DOHH2 (cell line): ENCODE measurements around the gene BBS2.

Source experiments
- H3F3A ChIP-seq: fragments of 200-600 bp; sonication (generic), shearing (Covaris generic); 2 replicates; pipeline ENCODE4 v1.6.0; 2016; ENCODE audit warnings: antibody characterized with exemption, mild to moderate bottlenecking; ENCODE audit not compliant: control insufficient read depth, insufficient read depth
- H3K27ac ChIP-seq: fragments of 200-600 bp; sonication (generic); 2 replicates; pipeline ENCODE4 v1.5.1; 2014; ENCODE audit warnings: low read depth, mild to moderate bottlenecking, low read length, moderate library complexity
- H3K27me3 ChIP-seq: fragments of 200-600 bp; sonication (generic); 2 replicates; pipeline ENCODE4 v1.6.1; 2014; ENCODE audit warnings: mild to moderate bottlenecking, low read length, mixed read lengths; ENCODE audit not compliant: control insufficient read depth
- H3K36me3 ChIP-seq: fragments of 200-600 bp; sonication (generic); 2 replicates; pipeline ENCODE4 v1.6.1; 2014; ENCODE audit warnings: mild to moderate bottlenecking, low read length, moderate library complexity, mixed read lengths; ENCODE audit not compliant: control insufficient read depth
- H3K4me1 ChIP-seq: fragments of 200-600 bp; sonication (generic); 2 replicates; pipeline ENCODE4 v1.6.1; 2014; ENCODE audit warnings: mild to moderate bottlenecking, low read length, mixed read lengths; ENCODE audit not compliant: control insufficient read depth
- H3K4me2 ChIP-seq: fragments of 200-600 bp; sonication (generic); 2 replicates; pipeline ENCODE4 v1.6.0; 2014; ENCODE audit warnings: mild to moderate bottlenecking, low read length, moderate library complexity
- H3K4me3 ChIP-seq: fragments of 200-600 bp; sonication (generic); 2 replicates; pipeline ENCODE4 v1.5.1; 2014; ENCODE audit warnings: mild to moderate bottlenecking, low read length, mixed read lengths
- H3K79me2 ChIP-seq: fragments of 200-600 bp; sonication (generic); 2 replicates; pipeline ENCODE4 v1.6.1; 2014; ENCODE audit warnings: mild to moderate bottlenecking, low read length, mixed read lengths; ENCODE audit not compliant: control insufficient read depth
- H3K9me2 ChIP-seq: fragments of 200-600 bp; sonication (generic); replicated peaks from 2 replicates; pipeline ENCODE4 v1.6.1; 2014; ENCODE audit warnings: mild to moderate bottlenecking, low read length, mixed read lengths; ENCODE audit not compliant: control insufficient read depth
- H3K9me3 ChIP-seq: fragments of 200-600 bp; sonication (generic); 2 replicates; pipeline ENCODE4 v1.6.1; 2014; ENCODE audit warnings: antibody characterized with exemption, low read length, mixed read lengths; ENCODE audit not compliant: control insufficient read depth, insufficient read depth
- H4K20me1 ChIP-seq: fragments of 200-600 bp; sonication (generic); 2 replicates; pipeline ENCODE4 v1.6.0; 2014; ENCODE audit warnings: low read depth, mild to moderate bottlenecking, antibody characterized with exemption, low read length, moderate library complexity; ENCODE audit not compliant: control insufficient read depth, insufficient read depth
- EZH2phosphoT487 ChIP-seq: fragments of 200-600 bp; sonication (generic); IDR thresholded peaks from 2 replicates; pipeline ENCODE4 v1.6.1; 2017; ENCODE audit warnings: borderline replicate concordance, mild to moderate bottlenecking, antibody characterized with exemption, low read length, moderate library complexity, mixed read lengths
- TF ChIP-seq, protein P1 (sequence below): fragments of 200-600 bp; sonication (generic); IDR thresholded peaks from one replicate; pipeline ENCODE4 v1.5.1; 2014; ENCODE audit warnings: antibody characterized with exemption, mild to moderate bottlenecking, low read depth, low read length; ENCODE audit not compliant: poor library complexity, severe bottlenecking

Gene BBS2

DNA sequence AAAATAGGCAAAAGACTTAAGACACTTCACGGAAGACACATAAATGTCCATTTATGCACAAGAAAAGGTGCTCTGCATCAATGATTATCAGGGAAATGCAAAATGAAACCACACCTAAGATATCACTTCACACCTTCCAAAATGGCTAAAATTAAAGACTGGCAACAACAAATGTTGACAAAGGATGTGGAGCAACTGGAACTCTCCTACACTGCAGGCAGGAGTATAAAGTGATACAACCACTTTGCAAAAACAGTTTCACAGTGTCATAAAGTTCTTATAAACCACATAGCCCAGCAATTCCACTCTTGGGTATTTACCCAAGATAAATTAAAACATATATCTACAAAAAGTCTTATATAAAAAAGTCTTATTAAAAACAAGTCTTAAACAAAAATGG, 7.8 kb downstream of the BBS2 start:
- no peak for TF ChIP-seq EZH2phosphoT487
- TF ChIP-seq, protein P1, sequence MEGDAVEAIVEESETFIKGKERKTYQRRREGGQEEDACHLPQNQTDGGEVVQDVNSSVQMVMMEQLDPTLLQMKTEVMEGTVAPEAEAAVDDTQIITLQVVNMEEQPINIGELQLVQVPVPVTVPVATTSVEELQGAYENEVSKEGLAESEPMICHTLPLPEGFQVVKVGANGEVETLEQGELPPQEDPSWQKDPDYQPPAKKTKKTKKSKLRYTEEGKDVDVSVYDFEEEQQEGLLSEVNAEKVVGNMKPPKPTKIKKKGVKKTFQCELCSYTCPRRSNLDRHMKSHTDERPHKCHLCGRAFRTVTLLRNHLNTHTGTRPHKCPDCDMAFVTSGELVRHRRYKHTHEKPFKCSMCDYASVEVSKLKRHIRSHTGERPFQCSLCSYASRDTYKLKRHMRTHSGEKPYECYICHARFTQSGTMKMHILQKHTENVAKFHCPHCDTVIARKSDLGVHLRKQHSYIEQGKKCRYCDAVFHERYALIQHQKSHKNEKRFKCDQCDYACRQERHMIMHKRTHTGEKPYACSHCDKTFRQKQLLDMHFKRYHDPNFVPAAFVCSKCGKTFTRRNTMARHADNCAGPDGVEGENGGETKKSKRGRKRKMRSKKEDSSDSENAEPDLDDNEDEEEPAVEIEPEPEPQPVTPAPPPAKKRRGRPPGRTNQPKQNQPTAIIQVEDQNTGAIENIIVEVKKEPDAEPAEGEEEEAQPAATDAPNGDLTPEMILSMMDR, result no peak
- Histone ChIP-seq H3K4me1 (peaks cover 4% of the 10 kb centered on the region; the same call in 1 of the 2 replicates), H3K79me2 (no peaks in the 10 kb centered on the region; the same call in 1 of the 2 replicates), H3F3A (no peaks in the 10 kb centered on the region), H4K20me1 (no peaks in the 10 kb centered on the region), H3K9me2 (no peaks in the 10 kb centered on the region), H3K4me3 (no peak overlapping the region), H3K9me3 (no peaks in the 10 kb centered on the region), H3K27ac (no peak overlapping the region), H3K36me3 (no peaks in the 10 kb centered on the region), H3K27me3 (no peaks in the 10 kb centered on the region), H3K4me2 (no peak overlapping the region)

DNA sequence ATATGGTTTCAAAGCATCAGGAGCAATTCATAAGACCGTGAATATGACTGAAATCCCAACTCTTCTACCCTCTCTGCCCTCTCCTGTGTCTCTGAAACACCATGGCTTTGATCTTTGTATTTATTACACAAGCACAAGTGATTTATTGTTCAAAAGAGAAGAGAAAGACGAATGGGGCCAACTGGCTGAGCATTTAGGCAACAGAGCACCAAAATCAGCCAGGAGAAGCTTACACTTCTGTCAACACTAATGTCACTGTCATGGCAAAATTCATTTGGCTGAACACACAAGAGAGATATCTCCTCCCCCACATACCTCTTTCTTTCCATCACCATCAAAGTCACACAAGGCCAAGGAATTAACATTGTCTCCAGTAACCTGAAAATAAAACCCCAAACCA, 9.3 kb downstream of the BBS2 start:
- Histone ChIP-seq H3K4me3 (no peak overlapping the region), H3K9me3 (no peaks in the 10 kb centered on the region), H4K20me1 (no peaks in the 10 kb centered on the region), H3K79me2 (no peaks in the 10 kb centered on the region; the same call in 1 of the 2 replicates), H3F3A (no peaks in the 10 kb centered on the region), H3K27me3 (no peaks in the 10 kb centered on the region), H3K36me3 (peaks cover 3% of the 10 kb centered on the region; the same call in 1 of the 2 replicates), H3K9me2 (no peaks in the 10 kb centered on the region), H3K4me2 (no peak overlapping the region), H3K4me1 (peaks cover 4% of the 10 kb centered on the region; the same call in 1 of the 2 replicates), H3K27ac (no peak overlapping the region)
- TF ChIP-seq EZH2phosphoT487, result no peak
- TF ChIP-seq, protein P1, result no peak

DNA sequence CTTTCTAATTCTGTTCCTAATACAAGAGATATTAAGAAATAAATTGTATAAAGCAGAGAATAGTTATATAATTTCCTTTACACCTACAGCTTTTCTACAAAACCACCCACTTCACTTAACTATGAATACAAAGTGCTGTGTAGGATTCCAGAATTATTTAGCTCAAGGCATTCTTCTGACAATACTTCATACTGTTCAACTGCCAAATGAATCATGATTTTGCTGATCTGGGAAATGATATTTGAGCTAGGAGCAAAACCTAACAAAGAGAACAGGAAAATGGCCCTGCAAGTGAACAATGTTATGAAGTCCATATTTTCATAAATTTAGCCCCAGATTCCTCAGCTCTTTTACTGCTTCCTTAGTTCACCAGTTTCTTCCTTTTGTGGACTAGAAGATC, 12.9 kb downstream of the BBS2 start:
- no peaks in the 10 kb centered on the region for H3F3A ChIP-seq
- no peaks in the 10 kb centered on the region for H3K27me3 ChIP-seq
- no peaks in the 10 kb centered on the region for H3K79me2 ChIP-seq
- H3K9me2 ChIP-seq, result no peaks in the 10 kb centered on the region
- TF ChIP-seq EZH2phosphoT487, result no peak
- TF ChIP-seq, protein P1, result no peak
- H3K4me3 ChIP-seq, result no peak overlapping the region
- H3K36me3 ChIP-seq, result peaks cover 3% of the 10 kb centered on the region; the same call in 1 of the 2 replicates
- H3K4me2 ChIP-seq, result no peak overlapping the region
- no peaks in the 10 kb centered on the region for H3K9me3 ChIP-seq
- no peaks in the 10 kb centered on the region for H3K4me1 ChIP-seq
- no peak overlapping the region for H3K27ac ChIP-seq
- no peaks in the 10 kb centered on the region for H4K20me1 ChIP-seq

DNA sequence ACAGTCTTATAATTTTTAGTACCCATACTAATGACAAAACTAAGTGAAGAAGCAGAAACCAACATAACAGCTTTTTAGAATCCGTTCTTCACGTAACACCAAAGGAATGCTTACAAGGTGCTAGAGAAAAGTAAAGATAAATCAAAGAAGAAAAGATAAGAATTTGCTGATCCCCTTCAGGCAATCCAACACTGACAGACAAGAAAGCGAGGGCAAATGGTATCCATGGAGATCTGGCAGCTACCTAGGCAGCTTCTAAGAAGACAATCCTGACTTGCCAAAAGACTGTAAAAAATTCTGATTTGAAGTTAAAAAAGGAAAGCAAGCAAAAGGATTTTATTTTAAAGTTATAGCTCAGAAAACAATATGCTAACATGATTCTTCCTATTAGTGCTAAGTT, 14.6 kb downstream of the BBS2 start:
- Histone ChIP-seq H3K9me2 (no peaks in the 10 kb centered on the region), H3K4me3 (no peak overlapping the region), H3K36me3 (peaks cover 6% of the 10 kb centered on the region; the same call in 1 of the 2 replicates), H3K4me1 (no peaks in the 10 kb centered on the region), H3K4me2 (no peak overlapping the region), H3K27me3 (no peaks in the 10 kb centered on the region), H3K9me3 (no peaks in the 10 kb centered on the region), H4K20me1 (no peaks in the 10 kb centered on the region), H3F3A (no peaks in the 10 kb centered on the region), H3K79me2 (no peaks in the 10 kb centered on the region), H3K27ac (no peak overlapping the region)
- TF ChIP-seq, protein P1, result no peak
- no peak for TF ChIP-seq EZH2phosphoT487
